Activated CD4-positive, CD25-positive, alpha-beta regulatory T cell treated with anti-CD3 and anti-CD28 coated beads, Interleukin-2, amount 50 U/mL, for 72 hours (primary cell): ENCODE measurements around the gene MCM10.
"Not testable (repeated sequence)": the region's sequence is repeated elsewhere in the genome, so short reads cannot be mapped to it uniquely, and the experiment has no call there.

Experiments used
- DNase-seq: peaks from one replicate; pipeline ENCODE4 v3.0.0; 2021

MCM10 gene

DNA sequence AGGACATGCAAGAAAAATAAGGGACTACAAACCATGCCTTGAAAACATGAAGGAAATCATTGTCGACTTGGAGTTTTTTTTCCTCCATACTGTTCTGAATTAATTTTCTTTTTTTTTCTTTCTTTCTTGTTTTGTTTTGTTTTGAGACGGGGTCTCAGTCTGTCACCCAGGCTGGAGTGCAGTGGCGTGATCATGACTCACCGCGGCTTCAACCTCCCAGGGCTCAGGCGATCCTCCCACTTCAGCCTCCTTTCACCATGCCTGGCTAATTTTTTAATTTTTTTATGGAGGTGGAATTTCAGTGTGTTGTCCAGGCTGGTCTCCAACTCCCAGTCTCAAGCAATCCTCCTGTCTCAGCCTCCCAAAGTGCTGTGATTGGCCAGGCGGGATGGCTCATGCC, 61.2 kb downstream of the MCM10 start:
- DNase-seq, result no peak

GRCh38 chr10:13223241-13223640, 61.9 kb downstream of the MCM10 start:
- DNase-seq, result no peak

DNA sequence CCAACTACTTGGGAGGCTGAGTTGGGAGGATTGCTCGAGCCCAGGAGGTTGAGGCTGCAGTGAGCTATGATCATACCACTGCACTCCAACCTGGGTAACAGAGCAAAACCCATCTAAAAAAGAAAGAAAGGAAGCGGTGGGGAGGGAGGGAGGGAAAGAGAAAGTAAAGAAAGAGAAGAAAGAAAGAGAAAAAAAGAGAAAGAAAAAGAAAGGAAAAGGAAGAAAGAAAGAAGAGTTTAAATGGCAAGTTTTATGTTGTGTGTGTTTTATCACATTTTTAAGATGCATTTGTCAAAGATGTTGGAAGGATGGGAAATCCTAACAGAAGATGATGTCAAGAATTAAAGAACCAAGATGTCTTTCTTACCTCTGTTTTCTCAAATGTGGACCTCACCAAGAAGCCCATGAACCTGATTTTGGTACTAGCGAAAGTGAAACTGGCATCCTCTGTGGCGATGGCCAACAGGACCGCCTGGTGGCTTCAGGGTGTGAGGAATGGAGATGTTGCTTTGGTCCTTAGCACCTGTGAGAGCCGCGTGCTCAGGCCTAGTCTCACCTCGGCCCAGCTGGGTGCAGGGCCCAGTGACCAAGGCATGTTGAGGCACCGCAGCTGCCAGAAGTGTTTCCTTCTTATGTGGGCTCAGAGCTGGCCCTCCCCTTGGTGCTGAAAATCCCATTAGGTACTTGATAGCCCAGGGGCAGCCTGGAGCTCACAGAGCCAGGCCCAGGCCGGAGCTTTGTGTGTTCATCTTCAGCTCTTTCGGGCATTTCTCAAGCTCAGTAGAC, 63.0 kb downstream of the MCM10 start:
- DNase-seq, result no peak

DNA sequence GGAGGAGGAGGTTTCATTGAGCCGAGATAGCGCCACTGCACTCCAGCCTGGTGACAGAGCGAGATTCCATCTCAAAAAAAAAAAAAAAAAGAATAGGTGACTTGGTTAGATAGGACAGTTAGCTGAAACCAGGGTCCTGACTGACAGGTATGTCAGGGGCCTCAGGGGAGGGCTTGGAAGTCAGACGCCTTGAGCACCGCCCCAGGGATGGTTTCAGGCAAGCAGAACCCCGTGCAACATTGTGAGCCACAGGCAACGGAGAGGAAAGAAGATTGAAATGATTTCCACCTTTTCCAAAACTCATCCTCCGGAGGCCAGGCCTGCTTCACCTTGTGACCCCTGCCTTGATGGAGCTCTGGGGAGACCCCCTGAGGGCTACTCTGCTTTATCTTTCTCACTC, 64.2 kb downstream of the MCM10 start:
- no peak for DNase-seq

GRCh38 chr10:13227031-13227430, 65.7 kb downstream of the MCM10 start:
- DNase-seq, result no peak

DNA sequence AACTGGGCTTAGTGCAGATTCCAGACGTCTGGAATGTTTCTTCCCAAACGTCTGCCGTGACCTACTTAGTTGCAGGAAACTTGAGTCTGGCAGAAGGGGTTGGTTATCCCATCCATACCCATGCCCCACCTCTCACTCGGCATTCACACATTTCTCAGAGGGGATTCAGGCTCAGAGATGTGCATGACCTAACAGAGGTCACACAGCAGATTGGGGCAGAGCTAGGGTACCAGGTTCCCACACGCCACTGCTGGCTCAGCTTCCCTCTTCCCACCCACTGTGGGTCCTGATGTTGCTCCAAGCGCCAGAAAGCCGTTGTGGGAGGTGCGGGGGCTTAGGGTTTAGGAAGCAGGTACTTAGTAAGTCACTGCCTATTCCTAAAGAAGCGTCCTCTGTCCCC, 69.8 kb downstream of the MCM10 start:
- no peak for DNase-seq

- no peak for DNase-seq
These were observed 70.5 kb downstream of the MCM10 start for GRCh38 chr10:13231808-13232207.

DNA sequence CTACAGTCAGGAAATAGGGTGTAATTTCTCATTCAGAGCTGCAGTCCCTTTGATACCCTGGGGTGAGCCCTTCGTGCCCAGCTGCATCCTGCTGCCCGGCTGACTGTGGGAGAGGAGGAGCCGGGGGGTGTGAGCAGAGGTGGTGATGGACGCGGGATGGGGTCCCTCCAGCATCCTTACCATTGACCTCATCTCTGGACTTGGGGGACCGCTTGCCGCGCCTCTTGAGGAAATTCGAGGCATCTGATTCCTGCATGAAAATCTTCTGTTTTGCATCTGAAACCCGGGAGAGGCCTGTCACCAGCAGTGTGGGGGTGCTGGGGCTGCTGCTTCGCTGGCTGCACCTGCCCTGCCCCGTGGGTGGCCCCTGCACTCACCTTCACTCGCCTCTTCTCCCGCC, 72.0 kb downstream of the MCM10 start:
- no peak for DNase-seq

DNA sequence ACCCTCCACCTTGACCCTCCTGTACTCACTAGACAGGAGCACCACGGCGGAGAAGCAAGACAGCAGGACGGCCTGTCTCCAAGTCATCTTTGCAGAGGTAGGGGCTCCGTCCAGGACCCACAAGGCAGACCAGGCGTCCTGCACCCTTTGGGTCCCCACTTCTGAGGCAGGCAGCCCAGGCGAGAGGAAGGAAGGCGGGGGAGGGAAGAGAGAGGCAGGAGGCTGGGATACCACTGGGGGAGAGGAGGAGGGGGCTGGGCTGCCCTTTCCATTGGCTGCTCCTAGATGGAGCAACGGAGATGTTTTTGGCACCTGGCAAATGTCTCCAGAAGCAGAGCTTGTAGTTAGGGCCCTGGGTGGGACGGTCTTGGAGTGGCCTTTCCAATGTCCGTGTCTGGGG, 72.8 kb downstream of the MCM10 start, which contains the start of gene UCMA:
UCMA (minus strand) TSS at position 203 of the 400 bp plus-strand sequence; CDS start at position 87, 116 bp downstream.
- no peak for DNase-seq

DNA sequence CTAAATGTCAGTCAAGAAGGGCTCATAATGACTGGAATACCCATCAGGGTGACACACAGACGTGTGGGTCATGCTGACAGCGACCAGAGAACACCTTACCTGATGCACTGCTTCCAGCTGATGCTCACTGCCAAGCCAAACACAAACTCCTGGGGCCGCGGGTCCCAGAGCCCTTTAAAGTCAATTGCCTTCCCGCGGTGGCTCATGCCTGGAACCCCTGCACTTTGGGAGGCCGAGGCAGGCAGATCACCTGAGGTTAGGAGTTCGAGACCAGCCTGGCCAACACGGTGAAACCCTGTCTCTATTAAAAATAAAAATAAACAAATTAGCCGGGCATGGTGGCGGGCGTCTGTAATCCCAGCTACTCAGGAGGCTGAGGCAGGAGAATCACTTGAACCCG, 73.4 kb downstream of the MCM10 start:
- DNase-seq, result not testable (repeated sequence)

DNA sequence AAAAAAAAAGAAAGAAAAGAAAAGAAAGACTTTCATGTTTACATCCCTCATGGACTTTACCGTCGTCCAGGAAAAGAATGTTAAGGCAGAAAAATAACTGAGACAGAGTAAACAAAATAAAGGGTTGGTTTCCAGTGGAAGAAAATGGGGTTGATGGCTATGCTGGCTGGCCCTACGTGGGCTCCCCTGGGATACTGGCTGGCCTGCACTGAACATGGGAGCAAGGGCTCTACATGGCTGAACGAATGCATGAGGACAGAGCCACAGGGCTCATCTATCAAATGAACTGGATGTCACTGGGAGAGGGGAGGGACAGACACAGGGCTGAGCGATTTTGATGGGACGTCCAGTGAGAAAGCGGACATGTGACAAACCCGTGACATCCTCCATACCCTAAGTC, 75.3 kb downstream of the MCM10 start:
- DNase-seq, result no peak

DNA sequence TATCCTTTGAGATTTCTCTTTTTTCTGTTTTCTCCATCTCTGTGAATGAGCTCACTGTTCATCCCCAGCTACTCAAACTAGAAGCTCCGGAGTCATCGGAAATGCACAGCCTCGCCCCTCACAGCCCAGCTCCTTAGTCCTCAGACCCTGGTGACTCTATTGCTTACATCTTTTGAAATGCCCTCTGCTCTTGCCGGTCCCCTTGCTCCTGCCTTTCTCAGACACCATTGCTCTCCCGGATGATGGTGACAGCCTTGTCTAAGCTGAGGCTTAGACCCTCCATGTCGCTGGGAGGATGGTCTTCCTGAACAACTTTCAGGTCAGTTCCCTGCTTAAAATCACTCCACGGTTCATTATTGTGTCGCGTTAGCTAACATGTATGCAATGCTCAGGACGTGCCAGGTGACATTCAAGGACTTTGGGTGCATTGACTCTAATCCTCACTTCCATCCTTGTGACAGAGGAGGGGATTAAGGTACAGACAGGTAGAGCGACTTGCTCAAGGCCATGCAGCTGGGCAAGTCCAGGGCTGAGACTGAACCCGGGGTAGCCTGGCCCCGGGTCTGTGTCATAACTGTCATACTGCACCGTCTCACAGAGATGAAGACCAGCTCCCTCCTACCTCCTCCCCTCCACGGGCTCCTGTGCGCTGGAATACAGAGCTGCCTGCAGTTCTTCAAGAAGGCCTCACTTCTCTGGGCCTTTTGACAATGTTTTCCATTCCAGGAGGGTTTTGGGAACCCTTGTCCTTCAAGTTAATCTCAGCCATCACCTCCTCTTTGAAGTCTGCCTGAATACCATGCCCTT, 77.1 kb downstream of the MCM10 start:
- DNase-seq, result no peak

- no peak for DNase-seq
These were observed 78.6 kb downstream of the MCM10 start for GRCh38 chr10:13239923-13240322.

- DNase-seq, result no peak
These were observed 80.3 kb downstream of the MCM10 start for GRCh38 chr10:13241613-13242012.

DNA sequence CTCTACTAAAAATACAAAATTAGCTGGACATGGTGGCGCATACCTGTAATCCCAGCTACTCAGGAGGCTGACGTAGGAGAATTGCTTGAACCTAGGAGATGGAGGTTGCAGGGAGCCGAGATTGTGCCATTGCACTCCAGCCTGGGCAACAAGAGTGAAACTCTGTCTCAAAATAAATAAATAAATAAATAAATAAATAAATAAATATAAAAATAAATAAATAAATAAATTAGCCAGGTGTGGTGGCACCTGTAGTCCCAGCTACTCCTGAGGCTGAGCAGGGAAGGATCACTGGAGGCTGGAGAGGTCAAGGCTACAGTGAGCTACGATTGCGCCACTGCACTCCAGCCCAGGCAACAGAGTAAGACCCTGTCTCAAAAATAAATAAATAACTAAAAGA, 80.9 kb downstream of the MCM10 start:
- DNase-seq, result not testable (repeated sequence)

DNA sequence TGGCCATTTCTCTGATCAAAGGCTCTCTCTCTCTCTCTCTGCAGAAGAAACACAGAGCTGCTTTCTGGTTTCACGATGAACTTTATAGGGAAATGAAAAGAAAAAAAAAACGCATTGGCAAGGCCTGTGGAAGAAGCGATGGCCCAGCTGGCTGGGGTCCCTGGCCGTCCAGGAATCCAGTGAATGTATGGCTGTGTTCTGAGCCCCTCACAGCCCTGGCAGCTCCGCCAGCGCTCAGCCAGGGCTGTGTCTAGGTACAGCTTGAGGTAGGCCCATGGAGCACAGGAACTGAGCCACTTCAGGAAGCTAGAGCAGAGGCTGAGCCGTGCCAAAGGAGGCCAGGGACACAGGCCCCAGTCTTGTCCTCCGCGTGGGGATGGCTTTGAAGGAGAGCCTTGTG, 85.9 kb downstream of the MCM10 start:
- no peak for DNase-seq

DNA sequence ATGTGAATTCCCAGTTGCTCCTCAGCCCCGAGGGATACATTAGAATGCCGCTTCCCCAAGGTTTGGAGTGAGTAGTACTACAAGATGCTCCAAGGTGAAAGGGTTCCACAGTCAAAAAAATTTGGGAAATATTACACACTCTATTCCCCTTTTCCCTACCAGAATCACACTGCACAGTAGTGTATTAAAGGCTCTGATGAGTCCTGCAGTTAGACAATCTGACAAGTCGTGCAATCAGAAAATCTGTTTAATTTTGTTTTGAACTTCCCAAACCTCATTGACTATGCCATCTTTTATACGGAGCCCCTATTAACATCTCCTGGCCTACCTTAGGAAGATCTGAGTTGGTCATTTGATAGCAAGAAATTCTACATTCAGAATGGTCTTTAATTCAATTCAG, 86.4 kb downstream of the MCM10 start:
- no peak for DNase-seq

GRCh38 chr10:13253726-13254125, 92.4 kb downstream of the MCM10 start:
- no peak for DNase-seq

- DNase-seq, result no peak
These were observed 95.3 kb downstream of the MCM10 start for GRCh38 chr10:13256627-13257026.

DNA sequence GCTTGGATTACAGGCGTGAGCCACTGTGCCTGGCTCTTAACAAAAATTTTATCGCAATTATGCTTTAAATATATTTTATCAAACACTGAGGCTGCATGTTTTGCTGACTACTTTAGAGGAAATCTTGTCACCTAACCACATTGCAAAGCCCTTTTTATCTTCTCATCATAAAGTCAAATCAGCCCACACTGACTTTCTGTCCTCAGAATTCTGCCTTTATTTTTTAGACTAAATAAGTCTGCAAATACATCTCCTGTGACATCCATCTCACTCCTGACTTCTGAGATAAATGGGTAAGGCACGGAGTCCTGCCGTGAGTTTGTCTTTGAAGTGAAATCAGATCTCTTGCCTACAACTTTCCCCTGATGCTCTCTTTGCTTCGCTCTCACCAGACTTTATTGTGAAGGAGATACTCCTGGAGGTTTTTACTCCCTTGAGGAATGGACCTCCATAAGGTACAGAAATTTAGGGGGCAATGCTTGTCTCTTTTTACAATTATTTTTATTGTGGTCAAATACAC, 96.3 kb downstream of the MCM10 start:
- DNase-seq, result no peak
